ENCODE data around the gene SYNGR3. TPM values are rescaled to one million over a fixed set of nuclear protein-coding genes. Genes with fewer than 3 reads are reported as not detected.
"Not testable (repeated sequence)": the region's sequence is repeated elsewhere in the genome, so short reads cannot be mapped to it uniquely, and the experiment has no call there.

Gene SYNGR3
- total RNA-seq, 1 donor from 2014 or later = 0.91 TPM

- Mint-ChIP-seq H3K27ac (ENCODE audit: unreplicated experiment) (peak overlapping the region; percentile 88), H3K27me3 (ENCODE audit: unreplicated experiment) (no peaks in the 10 kb centered on the region), H3K4me1 (ENCODE audit: unreplicated experiment) (peaks cover 67% of the 10 kb centered on the region), H3K36me3 (ENCODE audit: unreplicated experiment) (peaks cover 1% of the 10 kb centered on the region), H3K4me3 (ENCODE audit: unreplicated experiment) (no peak overlapping the region), H3K9me3 (ENCODE audit: unreplicated experiment) (no peaks in the 10 kb centered on the region)
- DNase-seq (ENCODE audit: extremely low spot score, unreplicated experiment) = no peak
- TF ChIP-seq CTCF (IDR thresholded peaks at IDR 0.05) = no peak
Measured at GRCh38 chr16:2031081-2031577, 41.4 kb downstream of the SYNGR3 start.

- peak overlapping the region; percentile 88 for H3K27ac Mint-ChIP-seq (ENCODE audit: unreplicated experiment)
- H3K36me3 Mint-ChIP-seq (ENCODE audit: unreplicated experiment) = peaks cover 3% of the 10 kb centered on the region
- H3K9me3 Mint-ChIP-seq (ENCODE audit: unreplicated experiment) = no peaks in the 10 kb centered on the region
- peaks cover 80% of the 10 kb centered on the region for H3K4me1 Mint-ChIP-seq (ENCODE audit: unreplicated experiment)
- no peak for DNase-seq (ENCODE audit: extremely low spot score, unreplicated experiment)
- H3K27me3 Mint-ChIP-seq (ENCODE audit: unreplicated experiment) = no peaks in the 10 kb centered on the region
- H3K4me3 Mint-ChIP-seq (ENCODE audit: unreplicated experiment) = peak overlapping the region; percentile 44
- TF ChIP-seq CTCF (IDR thresholded peaks at IDR 0.05) = no peak
Measured at GRCh38 chr16:2032285-2033056, 42.7 kb downstream of the SYNGR3 start.

- no peaks in the 10 kb centered on the region for H3K9me3 Mint-ChIP-seq (ENCODE audit: unreplicated experiment)
- H3K27me3 Mint-ChIP-seq (ENCODE audit: unreplicated experiment) = no peaks in the 10 kb centered on the region
- H3K4me1 Mint-ChIP-seq (ENCODE audit: unreplicated experiment) = peaks cover 81% of the 10 kb centered on the region
- TF ChIP-seq CTCF (IDR thresholded peaks at IDR 0.05) = no peak
- peak; percentile 91 for DNase-seq (ENCODE audit: extremely low spot score, unreplicated experiment)
- peaks cover 3% of the 10 kb centered on the region for H3K36me3 Mint-ChIP-seq (ENCODE audit: unreplicated experiment)
- peak overlapping the region; percentile 60 for H3K4me3 Mint-ChIP-seq (ENCODE audit: unreplicated experiment)
- peak overlapping the region; percentile 93 for H3K27ac Mint-ChIP-seq (ENCODE audit: unreplicated experiment)
Measured at GRCh38 chr16:2033057-2033908, 43.5 kb downstream of the SYNGR3 start.

GRCh38 chr16:2033909-2034695 is 44.3 kb downstream of the SYNGR3 start:
- not testable (repeated sequence) for H3K27me3 Mint-ChIP-seq (ENCODE audit: unreplicated experiment); H3K36me3 Mint-ChIP-seq (ENCODE audit: unreplicated experiment); H3K9me3 Mint-ChIP-seq (ENCODE audit: unreplicated experiment); DNase-seq (ENCODE audit: extremely low spot score, unreplicated experiment)
- Mint-ChIP-seq H3K4me3 (ENCODE audit: unreplicated experiment) (peak overlapping the region; percentile 60), H3K4me1 (ENCODE audit: unreplicated experiment) (peaks cover 79% of the 10 kb centered on the region), H3K27ac (ENCODE audit: unreplicated experiment) (peak overlapping the region; percentile 93)

GRCh38 chr16:2034696-2035430 is 45.1 kb downstream of the SYNGR3 start:
- DNase-seq (ENCODE audit: extremely low spot score, unreplicated experiment) = no peak
- H3K4me1 Mint-ChIP-seq (ENCODE audit: unreplicated experiment) = peaks cover 82% of the 10 kb centered on the region
- peak overlapping the region; percentile 89 for H3K27ac Mint-ChIP-seq (ENCODE audit: unreplicated experiment)
- H3K36me3 Mint-ChIP-seq (ENCODE audit: unreplicated experiment) = peaks cover 2% of the 10 kb centered on the region
- H3K27me3 Mint-ChIP-seq (ENCODE audit: unreplicated experiment) = no peaks in the 10 kb centered on the region
- H3K4me3 Mint-ChIP-seq (ENCODE audit: unreplicated experiment) = peak overlapping the region; percentile 32
- no peak for TF ChIP-seq CTCF (IDR thresholded peaks at IDR 0.05)
- H3K9me3 Mint-ChIP-seq (ENCODE audit: unreplicated experiment) = no peaks in the 10 kb centered on the region

All from osteocyte (in vitro differentiated cells).